ENCODE measurements around the gene CPNE8. TPM values are rescaled to one million over a fixed set of nuclear protein-coding genes. Genes with fewer than 3 reads are reported as not detected.

Gene CPNE8
- polyA plus RNA-seq, 1 donor (not counting 4 experiments of a cell fraction or from before 2014, with no cell fraction given): 25.7 TPM

DNA sequence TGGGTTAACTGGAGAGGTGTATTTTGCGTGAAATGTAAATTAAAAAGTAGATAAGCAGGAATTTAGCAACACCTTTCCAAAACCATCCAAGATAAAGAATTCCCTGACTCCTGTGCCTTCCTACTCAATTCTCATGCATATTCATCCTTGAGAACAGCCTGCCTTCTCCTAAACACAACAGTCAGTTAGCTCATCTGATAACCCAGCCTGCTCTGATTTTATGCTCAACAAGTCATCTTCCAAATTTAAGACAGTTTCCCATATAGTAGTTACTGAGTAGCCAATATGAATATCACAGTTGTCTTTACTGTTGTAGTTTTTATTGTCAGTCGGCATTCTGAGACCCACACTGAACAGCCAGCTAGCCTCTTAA lies 27.1 kb downstream of the CPNE8 start:
- Histone ChIP-seq H2AFZ (ENCODE audit: control insufficient read depth, low read length) (no peak overlapping the region), H3K79me2 (ENCODE audit: control insufficient read depth, insufficient read depth, low read length) (peaks cover 20% of the 10 kb centered on the region), H3K27ac (ENCODE audit: control insufficient read depth, insufficient read depth, low read length) (no peak overlapping the region), H3K9me3 (ENCODE audit: control insufficient read depth, low read depth, low read length) (no peaks in the 10 kb centered on the region), H3K9ac (ENCODE audit: control insufficient read depth, extremely low read depth, insufficient read depth, low read length) (no peak overlapping the region), H3K27me3 (ENCODE audit: control insufficient read depth, extremely low read depth, insufficient read depth, low read length) (no peaks in the 10 kb centered on the region), H3K4me2 (ENCODE audit: control insufficient read depth, extremely low read depth, insufficient read depth, low read depth, low read length) (peak overlapping the region; percentile 44), H3K4me3 (ENCODE audit: control insufficient read depth in 2 of 3, extremely low read depth in 1 of 3, insufficient read depth in 2 of 3, low read depth in 1 of 3, low read length in 3 of 3) (peak overlapping the region in 1 of 3 experiments; percentile 13), H3K36me3 (ENCODE audit: control insufficient read depth in 2 of 2, extremely low read depth in 1 of 2, insufficient read depth in 2 of 2, low read length in 2 of 2) (no peaks in the 10 kb centered on the region), H4K20me1 (ENCODE audit: control insufficient read depth, extremely low read depth, insufficient read depth, low read length) (no peaks in the 10 kb centered on the region), H3K9me1 (ENCODE audit: control insufficient read depth, extremely low read depth, insufficient read depth, low read length) (no peaks in the 10 kb centered on the region), H3K4me1 (ENCODE audit: control insufficient read depth, extremely low read depth, insufficient read depth, low read length) (peaks cover 2% of the 10 kb centered on the region)
- DNase-seq (ENCODE audit: low read depth, low spot score) (no peak), FAIRE-seq (no peak)
- no peak for TF ChIP-seq EZH2 (IDR thresholded peaks at IDR 0.05; ENCODE audit: low read length)
- no peak for TF ChIP-seq CTCF (optimal IDR thresholded peaks at IDR 0.05 in 1 of 3, IDR thresholded peaks at IDR 0.05 in 1 of 3, conservative IDR thresholded peaks at IDR 0.05 in 1 of 3; ENCODE audit: extremely low read depth in 1 of 3, insufficient read depth in 2 of 3, low read length in 3 of 3)
- dilution Hi-C loops (cut with MboI; ENCODE audit: extremely low pct_ligation_motif_present, low sequenced_read_pairs): no loop called here

- dilution Hi-C loops (cut with MboI; ENCODE audit: extremely low pct_ligation_motif_present, low sequenced_read_pairs): no loop called here
- Histone ChIP-seq H3K36me3 (ENCODE audit: control insufficient read depth in 2 of 2, extremely low read depth in 1 of 2, insufficient read depth in 2 of 2, low read length in 2 of 2) (no peaks in the 10 kb centered on the region), H3K27me3 (ENCODE audit: control insufficient read depth, extremely low read depth, insufficient read depth, low read length) (no peaks in the 10 kb centered on the region), H3K9me1 (ENCODE audit: control insufficient read depth, extremely low read depth, insufficient read depth, low read length) (no peaks in the 10 kb centered on the region), H3K9ac (ENCODE audit: control insufficient read depth, extremely low read depth, insufficient read depth, low read length) (no peak overlapping the region), H3K9me3 (ENCODE audit: control insufficient read depth, low read depth, low read length) (no peaks in the 10 kb centered on the region), H3K79me2 (ENCODE audit: control insufficient read depth, insufficient read depth, low read length) (peaks cover 8% of the 10 kb centered on the region), H2AFZ (ENCODE audit: control insufficient read depth, low read length) (no peak overlapping the region), H3K4me3 (ENCODE audit: control insufficient read depth in 2 of 3, extremely low read depth in 1 of 3, insufficient read depth in 2 of 3, low read depth in 1 of 3, low read length in 3 of 3) (no peak overlapping the region), H4K20me1 (ENCODE audit: control insufficient read depth, extremely low read depth, insufficient read depth, low read length) (no peaks in the 10 kb centered on the region), H3K4me1 (ENCODE audit: control insufficient read depth, extremely low read depth, insufficient read depth, low read length) (peaks cover 2% of the 10 kb centered on the region), H3K27ac (ENCODE audit: control insufficient read depth, insufficient read depth, low read length) (no peak overlapping the region), H3K4me2 (ENCODE audit: control insufficient read depth, extremely low read depth, insufficient read depth, low read depth, low read length) (no peak overlapping the region)
- FAIRE-seq (no peak), DNase-seq (ENCODE audit: low read depth, low spot score) (no peak)
- no peak for TF ChIP-seq EZH2 (IDR thresholded peaks at IDR 0.05; ENCODE audit: low read length)
Measured at GRCh38 chr12:38875586-38876228, 29.7 kb downstream of the CPNE8 start.

DNA sequence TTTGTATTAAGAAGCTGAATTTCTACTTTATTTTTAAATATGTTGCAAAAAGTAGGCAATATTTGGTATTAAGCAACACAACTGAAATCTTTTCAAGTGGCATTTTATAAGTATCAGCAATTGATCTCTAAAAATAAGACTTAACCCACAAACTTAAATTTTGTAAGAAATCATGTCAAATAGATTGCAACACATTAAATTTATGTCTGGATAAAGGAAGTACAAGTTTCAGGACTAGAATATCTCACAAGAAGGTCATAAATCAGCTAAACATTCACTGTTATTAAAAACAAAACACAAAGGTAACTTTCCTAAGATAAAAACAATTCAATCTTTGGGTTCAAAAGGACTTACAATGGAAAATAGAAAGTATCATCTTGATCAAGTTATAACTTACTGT lies 32.8 kb downstream of the CPNE8 start:
- dilution Hi-C loops (cut with MboI; ENCODE audit: extremely low pct_ligation_motif_present, low sequenced_read_pairs): no loop called here
- Histone ChIP-seq H3K9me1 (ENCODE audit: control insufficient read depth, extremely low read depth, insufficient read depth, low read length) (no peaks in the 10 kb centered on the region), H3K36me3 (ENCODE audit: control insufficient read depth in 2 of 2, extremely low read depth in 1 of 2, insufficient read depth in 2 of 2, low read length in 2 of 2) (no peaks in the 10 kb centered on the region), H3K4me2 (ENCODE audit: control insufficient read depth, extremely low read depth, insufficient read depth, low read depth, low read length) (no peak overlapping the region), H3K4me1 (ENCODE audit: control insufficient read depth, extremely low read depth, insufficient read depth, low read length) (peaks cover under 1% of the 10 kb centered on the region), H3K9me3 (ENCODE audit: control insufficient read depth, low read depth, low read length) (no peaks in the 10 kb centered on the region), H3K27me3 (ENCODE audit: control insufficient read depth, extremely low read depth, insufficient read depth, low read length) (no peaks in the 10 kb centered on the region), H2AFZ (ENCODE audit: control insufficient read depth, low read length) (no peak overlapping the region), H3K9ac (ENCODE audit: control insufficient read depth, extremely low read depth, insufficient read depth, low read length) (no peak overlapping the region), H3K79me2 (ENCODE audit: control insufficient read depth, insufficient read depth, low read length) (peaks cover 3% of the 10 kb centered on the region), H4K20me1 (ENCODE audit: control insufficient read depth, extremely low read depth, insufficient read depth, low read length) (no peaks in the 10 kb centered on the region), H3K27ac (ENCODE audit: control insufficient read depth, insufficient read depth, low read length) (no peak overlapping the region), H3K4me3 (ENCODE audit: control insufficient read depth in 2 of 3, extremely low read depth in 1 of 3, insufficient read depth in 2 of 3, low read depth in 1 of 3, low read length in 3 of 3) (no peak overlapping the region)
- DNase-seq (ENCODE audit: low read depth, low spot score) (no peak), FAIRE-seq (no peak)
- TF ChIP-seq EZH2 (IDR thresholded peaks at IDR 0.05; ENCODE audit: low read length) (no peak), CTCF (optimal IDR thresholded peaks at IDR 0.05 in 1 of 3, IDR thresholded peaks at IDR 0.05 in 1 of 3, conservative IDR thresholded peaks at IDR 0.05 in 1 of 3; ENCODE audit: extremely low read depth in 1 of 3, insufficient read depth in 2 of 3, low read length in 3 of 3) (no peak)
